Renal cortex interstitium (tissue), 11 donors: ENCODE measurements around the gene GH2. TPM values are rescaled to one million over a fixed set of nuclear protein-coding genes. Genes with fewer than 3 reads are reported as not detected.

Experiments
- DNase-seq, 11 donors: peaks; one replicate each; pipeline ENCODE4 v3.0.0-alpha.2; 2013; ENCODE audit warnings: low read depth in 9 of 11, low spot score in 4 of 11; ENCODE audit errors: extremely low read depth in 1 of 11
- polyA plus RNA-seq, 3 donors: library from polyadenylated mRNA; unstranded; fragments of 120-200 nt; gene quantifications; one replicate each; pipeline ENCODE4 v1.2.1, GENCODE V29; 2013; ENCODE audit not compliant: insufficient read length in 3 of 3

Gene GH2
- polyA plus RNA-seq, 3 donors: not detected

GRCh38 chr17:63833026-63833740, 48.6 kb downstream of the GH2 start:
- DNase-seq: no peak

- DNase-seq: no peak
Measured at GRCh38 chr17:63832455-63832854, 49.3 kb downstream of the GH2 start.

- DNase-seq: no peak
Measured at GRCh38 chr17:63832014-63832413, 49.7 kb downstream of the GH2 start.

- DNase-seq: no peak
Measured at GRCh38 chr17:63831505-63831904, 50.2 kb downstream of the GH2 start.

GRCh38 chr17:63830904-63831491, 50.7 kb downstream of the GH2 start:
- no peak for DNase-seq

- no peak for DNase-seq
Measured at GRCh38 chr17:63830278-63830677, 51.5 kb downstream of the GH2 start.

Other genes with a start within 250 kb of the GH2 start
- gene LIMD2, start 181.8 kb downstream of the GH2 start, polyA plus RNA-seq: 10 to 100 TPM; 23.0 to 38.2 (median 28.2) TPM
- 10 to 100 TPM; 46.1 to 73.6 (median 48.7) TPM for gene STRADA, start 140.1 kb downstream of the GH2 start, polyA plus RNA-seq
- 100 to 1,000 TPM; 103 to 120 (median 109) TPM for gene CCDC47, start 108.3 kb downstream of the GH2 start, polyA plus RNA-seq
- 100 to 1,000 TPM; 169 to 205 (median 197) TPM for gene DDX42, start 107.8 kb downstream of the GH2 start, polyA plus RNA-seq
- 100 to 1,000 TPM; 175 to 204 (median 203) TPM for gene PSMC5, start 54.5 kb downstream of the GH2 start, polyA plus RNA-seq
- 10 to 100 TPM; 62.6 to 81.3 (median 68.4) TPM for gene FTSJ3, start 54.3 kb downstream of the GH2 start, polyA plus RNA-seq
- 10 to 100 TPM; 50.3 to 63.5 (median 61.8) TPM for gene SMARCD2, start 39.3 kb downstream of the GH2 start, polyA plus RNA-seq
- gene CSH2, start 8.3 kb downstream of the GH2 start, polyA plus RNA-seq: 1 to 10 TPM in 1 of 3 donors, under 1 TPM in 2; 0.19 to 2.9 (median 0.33) TPM
- 1 to 10 TPM in 1 of 3 donors, under 1 TPM in 1, not detected in 1; 0.83 to 3.7 TPM for gene CSH1, start 14.6 kb upstream of the GH2 start, polyA plus RNA-seq
- not detected for gene CSHL1, start 29.3 kb upstream of the GH2 start, polyA plus RNA-seq
- under 1 TPM in 1 of 3 donors, not detected in 2; 0.24 TPM for gene GH1, start 36.9 kb upstream of the GH2 start, polyA plus RNA-seq
- 1 to 10 TPM; 2.1 to 4.1 (median 3.1) TPM for gene CD79B, start 50.4 kb upstream of the GH2 start, polyA plus RNA-seq
- gene SCN4A, start 91.0 kb upstream of the GH2 start, polyA plus RNA-seq: 1 to 10 TPM in 2 of 3 donors, under 1 TPM in 1; 0.83 to 1.3 (median 1.2) TPM
- gene PRR29, start 116.4 kb upstream of the GH2 start, polyA plus RNA-seq: 1 to 10 TPM; 2.7 to 4.1 (median 3.9) TPM
- 10 to 100 TPM; 23.0 to 30.0 (median 28.7) TPM for gene ICAM2, start 138.7 kb upstream of the GH2 start, polyA plus RNA-seq
- 1 to 10 TPM; 8.3 to 9.7 (median 8.6) TPM for gene ERN1, start 248.2 kb upstream of the GH2 start, polyA plus RNA-seq